ENCODE measurements around the gene LIMK2.

The LIMK2 gene

DNA sequence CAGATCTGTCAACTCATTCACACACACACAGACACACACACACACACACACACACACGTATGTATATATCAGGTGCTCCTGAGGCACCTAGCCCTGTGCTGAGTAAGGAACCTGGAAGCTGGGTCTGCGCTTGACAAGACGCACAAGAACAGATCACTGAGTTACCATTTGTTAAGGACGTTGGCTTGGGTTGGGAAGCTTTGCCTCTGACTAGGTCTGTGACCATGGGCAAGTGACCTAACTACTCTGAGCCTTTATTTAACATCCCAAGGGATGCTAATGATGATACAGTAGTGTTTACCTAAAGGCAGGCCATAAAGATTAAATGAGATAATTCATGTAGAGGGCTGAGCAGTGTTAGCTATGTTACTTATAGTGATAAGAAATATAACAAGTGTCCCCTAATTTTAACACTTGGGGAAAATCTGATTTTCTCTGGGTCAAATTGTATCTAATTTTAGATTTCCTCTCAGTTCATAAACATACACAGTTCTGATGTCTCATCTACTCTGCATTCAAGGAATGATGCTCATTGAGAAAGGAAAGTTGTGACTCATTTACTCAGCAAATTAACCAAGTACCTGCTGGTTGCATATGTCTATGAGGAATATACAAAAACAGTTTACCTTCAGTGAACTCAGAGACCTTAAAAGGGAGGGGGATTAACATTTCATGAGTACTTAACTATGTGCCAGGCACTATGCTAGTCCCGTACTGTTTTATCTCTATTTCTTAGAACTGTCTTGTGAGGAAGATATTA is 38.5 kb upstream of the LIMK2 start:
- H3K4me3 ChIP-seq (ENCODE audit: low read length) = no peak overlapping the region
- H3K79me2 ChIP-seq (ENCODE audit: low read length) = peaks cover 83% of the 10 kb centered on the region
- H3K4me1 ChIP-seq (ENCODE audit: low read length) = 0 out of 2 replicates have a peak, but pooled peaks cover 5% of the 10 kb centered on the region
- no peaks in the 10 kb centered on the region for H3F3A ChIP-seq (ENCODE audit: insufficient read depth, low read length)
- H3K4me2 ChIP-seq (ENCODE audit: low read depth, low read length) = no peak overlapping the region
- H3K36me3 ChIP-seq (replicated peaks; ENCODE audit: insufficient read depth, low read length) = no peaks in the 10 kb centered on the region
- no peaks in the 10 kb centered on the region for H3K27me3 ChIP-seq (replicated peaks; ENCODE audit: insufficient read depth, low read length)
- no peak overlapping the region for H3K9ac ChIP-seq (ENCODE audit: low read length)
- TF ChIP-seq EZH2phosphoT487 (IDR thresholded peaks at IDR 0.05; ENCODE audit: low read length) (no peak), CTCF (IDR thresholded peaks at IDR 0.05; ENCODE audit: low read length) (no peak), EZH2 (optimal IDR thresholded peaks at IDR 0.05; ENCODE audit: low read depth, low read length) (no peak)
- no peaks in the 10 kb centered on the region for H4K20me1 ChIP-seq (ENCODE audit: insufficient read depth, low read length)
- H3K9me3 ChIP-seq (replicated peaks; ENCODE audit: insufficient read depth, low read length) = no peaks in the 10 kb centered on the region
- H3K9me2 ChIP-seq (replicated peaks; ENCODE audit: insufficient read depth, low read length) = no peaks in the 10 kb centered on the region
- no peak overlapping the region for H2AFZ ChIP-seq (ENCODE audit: low read length)
- no peak for DNase-seq
- no peak overlapping the region for H3K27ac ChIP-seq (ENCODE audit: low read length)

DNA sequence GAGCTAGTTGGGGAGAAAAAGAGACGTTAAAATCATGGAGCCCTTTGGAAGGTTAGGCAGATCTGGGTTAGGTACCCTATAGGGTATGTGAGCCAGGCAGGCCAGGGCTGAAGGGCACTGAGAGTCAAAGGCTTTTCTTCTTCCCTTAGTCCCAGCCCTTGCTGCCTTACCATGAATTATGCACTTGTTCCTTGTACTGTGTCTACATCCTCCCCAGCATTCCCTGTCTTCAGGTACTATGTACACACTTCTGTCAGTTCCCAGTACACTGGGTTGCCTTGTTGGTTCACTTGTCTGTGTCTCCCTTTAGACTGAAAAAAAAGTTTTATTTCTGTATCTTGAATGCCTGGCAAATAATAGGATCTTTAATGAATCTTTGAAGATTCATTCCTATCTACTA is 35.2 kb upstream of the LIMK2 start:
- Histone ChIP-seq H3K36me3 (replicated peaks; ENCODE audit: insufficient read depth, low read length) (no peaks in the 10 kb centered on the region), H3K4me2 (ENCODE audit: low read depth, low read length) (no peak overlapping the region), H3K9me2 (replicated peaks; ENCODE audit: insufficient read depth, low read length) (no peaks in the 10 kb centered on the region), H3K9me3 (replicated peaks; ENCODE audit: insufficient read depth, low read length) (no peaks in the 10 kb centered on the region), H3K79me2 (ENCODE audit: low read length) (peaks cover 69% of the 10 kb centered on the region), H4K20me1 (ENCODE audit: insufficient read depth, low read length) (no peaks in the 10 kb centered on the region), H2AFZ (ENCODE audit: low read length) (no peak overlapping the region), H3K4me1 (ENCODE audit: low read length) (0 out of 2 replicates have a peak, but pooled peaks cover 5% of the 10 kb centered on the region), H3K27ac (ENCODE audit: low read length) (no peak overlapping the region), H3K27me3 (replicated peaks; ENCODE audit: insufficient read depth, low read length) (no peaks in the 10 kb centered on the region), H3K4me3 (ENCODE audit: low read length) (no peak overlapping the region), H3F3A (ENCODE audit: insufficient read depth, low read length) (no peaks in the 10 kb centered on the region), H3K9ac (ENCODE audit: low read length) (no peak overlapping the region)
- TF ChIP-seq EZH2phosphoT487 (IDR thresholded peaks at IDR 0.05; ENCODE audit: low read length) (no peak), CTCF (IDR thresholded peaks at IDR 0.05; ENCODE audit: low read length) (no peak), EZH2 (optimal IDR thresholded peaks at IDR 0.05; ENCODE audit: low read depth, low read length) (no peak)
- DNase-seq = no peak

DNA sequence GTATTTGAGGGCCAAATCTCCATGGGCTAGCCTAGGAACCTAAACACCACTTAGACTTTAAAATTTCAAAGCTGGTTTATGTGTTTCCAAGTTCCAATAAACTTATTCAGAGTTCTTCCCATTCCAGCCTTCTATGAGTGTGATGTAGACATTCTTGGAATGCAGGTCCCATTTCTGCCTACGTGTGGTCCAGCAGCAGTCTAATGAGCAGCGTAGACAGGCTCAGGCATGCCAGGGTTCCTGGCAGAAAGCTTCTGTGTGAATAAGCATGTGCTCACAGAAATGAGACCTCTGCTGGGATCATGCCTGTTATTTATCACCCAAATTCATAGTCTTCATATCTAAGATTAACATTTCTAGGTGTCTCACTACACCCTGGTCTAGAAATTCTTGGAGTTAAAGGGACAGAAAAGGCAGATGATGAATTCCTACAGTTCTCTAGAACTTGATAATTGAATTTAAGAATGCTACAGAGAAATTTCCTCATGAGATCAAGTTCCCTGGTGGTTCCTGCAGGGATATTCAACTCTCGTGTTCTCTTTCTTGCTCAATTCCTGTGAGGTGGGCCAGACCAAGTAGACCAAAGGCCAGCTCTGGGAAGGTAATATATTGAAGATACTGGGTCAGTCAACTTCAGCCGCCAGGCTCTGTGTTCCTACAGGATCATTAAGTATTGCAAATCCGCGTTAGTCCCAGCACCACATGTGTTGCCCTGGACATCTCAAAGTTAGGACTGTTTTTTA is 34.5 kb upstream of the LIMK2 start:
- Histone ChIP-seq H3K9me3 (replicated peaks; ENCODE audit: insufficient read depth, low read length) (no peaks in the 10 kb centered on the region), H3K4me1 (ENCODE audit: low read length) (0 out of 2 replicates have a peak, but pooled peaks cover 5% of the 10 kb centered on the region), H3K27ac (ENCODE audit: low read length) (no peak overlapping the region), H3K9ac (ENCODE audit: low read length) (no peak overlapping the region), H3K4me2 (ENCODE audit: low read depth, low read length) (no peak overlapping the region), H3K79me2 (ENCODE audit: low read length) (peaks cover 64% of the 10 kb centered on the region), H2AFZ (ENCODE audit: low read length) (no peak overlapping the region), H3K4me3 (ENCODE audit: low read length) (no peak overlapping the region), H3K9me2 (replicated peaks; ENCODE audit: insufficient read depth, low read length) (no peaks in the 10 kb centered on the region), H3F3A (ENCODE audit: insufficient read depth, low read length) (no peaks in the 10 kb centered on the region), H3K36me3 (replicated peaks; ENCODE audit: insufficient read depth, low read length) (no peaks in the 10 kb centered on the region), H4K20me1 (ENCODE audit: insufficient read depth, low read length) (no peaks in the 10 kb centered on the region), H3K27me3 (replicated peaks; ENCODE audit: insufficient read depth, low read length) (no peaks in the 10 kb centered on the region)
- DNase-seq = no peak
- TF ChIP-seq EZH2phosphoT487 (IDR thresholded peaks at IDR 0.05; ENCODE audit: low read length) (no peak), EZH2 (optimal IDR thresholded peaks at IDR 0.05; ENCODE audit: low read depth, low read length) (no peak), CTCF (IDR thresholded peaks at IDR 0.05; ENCODE audit: low read length) (no peak)
